GM12875 (cell line): Measurements from ENCODE around the gene LHX2.

Experiments
- H3K4me3 ChIP-seq: one replicate; pipeline ENCODE4 v1.5.1; 2011; ENCODE audit warnings: low read depth, low read length, control low read depth
- TF ChIP-seq, protein P1 (sequence below): IDR thresholded peaks from 2 replicates; pipeline ENCODE4 v1.5.1; 2011; ENCODE audit warnings: low read depth, mild to moderate bottlenecking, control low read depth, inconsistent platforms, low read length, moderate library complexity, borderline replicate concordance; ENCODE audit not compliant: insufficient read depth

The LHX2 gene

DNA sequence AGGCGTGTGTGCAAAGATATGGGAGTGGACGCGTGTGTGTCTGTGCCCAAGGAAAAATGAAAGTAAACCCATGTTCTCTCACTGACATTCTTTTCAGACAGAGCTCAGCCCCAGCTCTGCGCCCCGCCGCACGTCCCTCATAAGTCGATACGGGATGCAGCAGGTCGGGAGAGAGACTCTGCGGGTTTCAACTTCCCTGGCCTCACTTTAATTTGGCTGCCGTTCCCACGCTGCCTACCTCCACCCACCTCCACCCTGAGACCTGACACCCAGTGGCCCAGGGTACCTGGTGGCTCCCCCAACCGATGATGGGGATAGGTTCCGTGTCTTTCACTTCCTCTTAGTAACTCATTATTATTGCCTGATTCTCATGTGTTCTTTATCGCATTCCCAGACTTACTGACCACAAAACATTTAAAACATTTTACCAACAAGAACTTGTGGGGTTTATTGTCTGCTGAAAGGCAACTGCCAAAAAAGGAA lies 19.4 kb downstream of the LHX2 start:
- H3K4me3 ChIP-seq = no peak overlapping the region
- TF ChIP-seq, protein P1, sequence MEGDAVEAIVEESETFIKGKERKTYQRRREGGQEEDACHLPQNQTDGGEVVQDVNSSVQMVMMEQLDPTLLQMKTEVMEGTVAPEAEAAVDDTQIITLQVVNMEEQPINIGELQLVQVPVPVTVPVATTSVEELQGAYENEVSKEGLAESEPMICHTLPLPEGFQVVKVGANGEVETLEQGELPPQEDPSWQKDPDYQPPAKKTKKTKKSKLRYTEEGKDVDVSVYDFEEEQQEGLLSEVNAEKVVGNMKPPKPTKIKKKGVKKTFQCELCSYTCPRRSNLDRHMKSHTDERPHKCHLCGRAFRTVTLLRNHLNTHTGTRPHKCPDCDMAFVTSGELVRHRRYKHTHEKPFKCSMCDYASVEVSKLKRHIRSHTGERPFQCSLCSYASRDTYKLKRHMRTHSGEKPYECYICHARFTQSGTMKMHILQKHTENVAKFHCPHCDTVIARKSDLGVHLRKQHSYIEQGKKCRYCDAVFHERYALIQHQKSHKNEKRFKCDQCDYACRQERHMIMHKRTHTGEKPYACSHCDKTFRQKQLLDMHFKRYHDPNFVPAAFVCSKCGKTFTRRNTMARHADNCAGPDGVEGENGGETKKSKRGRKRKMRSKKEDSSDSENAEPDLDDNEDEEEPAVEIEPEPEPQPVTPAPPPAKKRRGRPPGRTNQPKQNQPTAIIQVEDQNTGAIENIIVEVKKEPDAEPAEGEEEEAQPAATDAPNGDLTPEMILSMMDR = no peak

DNA sequence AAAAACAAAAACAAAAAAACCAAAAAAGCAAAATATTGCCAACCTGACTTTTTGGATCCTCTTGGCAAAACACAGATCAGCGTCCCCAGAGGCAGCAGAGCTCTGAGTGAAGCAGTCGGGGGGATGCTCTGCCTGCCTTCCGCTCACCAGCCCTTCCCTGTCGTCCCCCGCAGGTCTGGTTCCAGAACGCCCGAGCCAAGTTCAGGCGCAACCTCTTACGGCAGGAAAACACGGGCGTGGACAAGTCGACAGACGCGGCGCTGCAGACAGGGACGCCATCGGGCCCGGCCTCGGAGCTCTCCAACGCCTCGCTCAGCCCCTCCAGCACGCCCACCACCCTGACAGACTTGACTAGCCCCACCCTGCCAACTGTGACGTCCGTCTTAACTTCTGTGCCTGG lies 20.7 kb downstream of the LHX2 start:
- TF ChIP-seq, protein P1 = no peak
- H3K4me3 ChIP-seq = no peak overlapping the region

DNA sequence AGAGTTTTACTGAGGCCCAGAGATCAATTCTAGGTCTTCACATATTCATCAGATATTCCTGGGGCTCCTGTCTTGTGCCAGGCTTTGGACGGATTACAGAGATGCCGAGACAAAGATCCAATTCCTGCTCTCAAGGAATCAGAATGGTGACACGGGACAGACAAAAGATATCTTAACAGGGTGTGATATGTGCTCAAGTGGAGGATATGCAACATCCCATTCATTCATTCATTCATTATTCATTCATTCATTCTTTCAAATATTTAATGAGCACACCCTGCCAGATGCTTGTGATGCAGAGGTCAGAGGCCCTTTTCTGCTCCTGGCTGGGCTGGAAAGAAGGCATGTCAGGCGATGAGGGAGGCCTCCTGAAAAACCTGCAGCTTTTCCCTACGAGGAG lies 21.8 kb downstream of the LHX2 start:
- TF ChIP-seq, protein P1 = no peak
- H3K4me3 ChIP-seq = no peak overlapping the region

DNA sequence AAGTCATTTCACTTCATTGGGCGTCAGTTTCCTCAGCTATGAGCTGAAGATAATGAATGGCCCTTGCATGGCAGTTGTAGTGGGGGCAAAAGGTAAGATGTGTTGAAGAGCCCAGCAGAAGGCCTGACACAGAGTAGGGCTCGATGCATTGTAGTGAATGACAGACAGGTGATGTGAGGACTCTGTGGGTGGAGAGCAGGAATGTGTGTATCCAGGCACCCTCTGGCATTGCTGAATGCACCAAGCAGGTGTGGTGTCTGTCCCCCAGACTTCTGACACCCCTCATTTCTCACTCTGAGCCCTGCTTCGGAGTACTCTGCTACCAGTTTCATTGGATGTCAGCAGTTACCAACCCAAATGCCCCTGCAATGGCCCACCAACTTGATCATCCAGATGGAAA lies 22.4 kb downstream of the LHX2 start:
- H3K4me3 ChIP-seq = no peak overlapping the region
- TF ChIP-seq, protein P1 = no peak

DNA sequence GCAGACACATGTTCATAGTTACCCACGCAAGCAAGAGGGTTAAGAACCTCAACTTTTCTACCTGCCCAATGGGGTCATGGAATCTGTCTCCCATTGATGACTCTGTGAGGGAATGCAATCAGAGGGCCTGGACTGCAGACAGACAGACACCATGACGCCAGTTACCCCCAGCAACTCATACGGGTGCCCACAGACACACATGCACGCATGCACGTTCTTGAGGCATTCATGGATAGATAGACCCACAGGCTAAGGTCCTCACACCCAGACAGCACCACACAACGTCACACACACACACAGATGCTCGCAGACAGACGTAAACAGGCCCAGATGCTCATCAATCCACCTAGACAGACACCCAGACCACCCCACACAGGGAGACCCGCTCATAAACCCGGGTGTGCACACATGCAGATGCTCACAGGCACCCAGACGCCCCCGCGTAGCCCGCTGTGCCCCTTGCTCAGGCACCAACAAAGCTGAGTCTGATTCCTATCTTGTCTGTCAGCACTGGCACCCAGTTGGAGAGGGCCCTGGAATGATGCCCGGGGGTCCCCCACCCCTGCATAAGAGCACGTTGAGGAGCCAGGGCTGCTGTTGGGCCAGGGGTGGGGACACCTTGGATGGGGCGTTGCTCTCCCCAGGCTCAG lies 23.6 kb downstream of the LHX2 start:
- TF ChIP-seq, protein P1 = no peak
- H3K4me3 ChIP-seq = no peak overlapping the region

DNA sequence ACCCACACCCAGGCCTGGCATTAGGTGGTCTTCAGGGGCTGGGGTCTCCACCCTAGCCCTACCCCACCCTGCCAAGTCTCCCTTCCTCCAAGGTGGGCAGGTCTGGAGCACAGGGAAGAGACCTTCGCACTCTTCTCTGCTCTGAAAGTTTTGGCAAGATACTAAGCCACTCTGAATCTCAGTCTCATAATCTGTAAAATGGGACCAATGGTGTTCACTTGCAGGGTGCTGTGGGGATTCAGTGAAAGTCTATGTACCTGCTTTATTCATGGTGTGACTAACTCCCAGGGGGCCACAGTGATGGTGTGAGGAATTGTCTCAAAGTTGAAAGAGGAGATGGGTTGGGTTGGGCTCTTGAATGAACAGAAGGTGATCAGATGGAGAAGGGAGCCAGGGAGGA lies 25.0 kb downstream of the LHX2 start:
- TF ChIP-seq, protein P1 = no peak
- H3K4me3 ChIP-seq = no peak overlapping the region

DNA sequence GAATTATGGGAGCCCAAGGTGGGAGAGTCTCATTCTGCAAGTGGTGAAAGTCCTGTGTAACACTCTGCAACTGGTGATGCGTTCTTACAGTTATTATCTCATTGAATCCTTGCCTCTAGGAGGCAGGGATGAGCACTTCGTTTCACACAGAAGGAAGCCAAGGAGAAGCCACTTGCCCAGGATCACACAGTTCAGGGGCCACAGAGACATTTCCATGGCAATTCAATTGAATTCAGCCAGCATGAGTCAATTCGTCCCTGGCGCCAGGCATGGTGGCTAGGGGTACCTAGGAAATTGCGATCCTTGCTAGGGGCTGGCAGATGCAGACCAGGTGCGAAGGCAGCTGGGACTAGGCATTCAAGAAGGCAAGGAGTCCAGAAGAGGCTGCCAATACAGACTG lies 26.2 kb downstream of the LHX2 start:
- no peak overlapping the region for H3K4me3 ChIP-seq
- TF ChIP-seq, protein P1 = no peak
